ENCODE data around the gene STARD3NL.
A peak's percentile ranks its signal among the peaks of the same experiment; 100 is the strongest.

STARD3NL gene

GRCh38 chr7:38215115-38215514 lies 37.1 kb downstream of the STARD3NL start:
- H3K4me3 ChIP-seq (ENCODE audit: low read depth, low read length) = no peak overlapping the region
- TF ChIP-seq CTCF (IDR thresholded peaks at IDR 0.05; ENCODE audit: low read depth, low read length) = no peak
- DNase-seq (ENCODE audit: low read depth, low spot score) = peak; percentile 33
- in situ Hi-C loops (cut with HindIII; ENCODE audit: low sequenced_read_pairs) = loop anchor here (25.0 kb wide), 1 partner anchor 303 kb away; the partner anchor contains the start of genes EPDR1 and SFRP4

GRCh38 chr7:38215735-38216670 lies 38.0 kb downstream of the STARD3NL start:
- in situ Hi-C loops (cut with HindIII; ENCODE audit: low sequenced_read_pairs) = loop anchor here (25.0 kb wide), 1 partner anchor 304 kb away; the partner anchor contains the start of genes EPDR1 and SFRP4
- DNase-seq (ENCODE audit: low read depth, low spot score) = peak; percentile 87
- no peak overlapping the region for H3K4me3 ChIP-seq (ENCODE audit: low read depth, low read length)
- peak; percentile 99 for TF ChIP-seq CTCF (IDR thresholded peaks at IDR 0.05; ENCODE audit: low read depth, low read length)

GRCh38 chr7:38217672-38218071 lies 39.6 kb downstream of the STARD3NL start:
- DNase-seq (ENCODE audit: low read depth, low spot score) = no peak
- in situ Hi-C loops (cut with HindIII; ENCODE audit: low sequenced_read_pairs) = loop anchor here (25.0 kb wide), 1 partner anchor 305 kb away; the partner anchor contains the start of genes EPDR1 and SFRP4
- no peak overlapping the region for H3K4me3 ChIP-seq (ENCODE audit: low read depth, low read length)
- TF ChIP-seq CTCF (IDR thresholded peaks at IDR 0.05; ENCODE audit: low read depth, low read length) = no peak

- DNase-seq (ENCODE audit: low read depth, low spot score) = no peak
- in situ Hi-C loops (cut with HindIII; ENCODE audit: low sequenced_read_pairs) = loop anchor here (25.0 kb wide), 1 partner anchor 308 kb away; the partner anchor contains the start of genes EPDR1 and SFRP4
- H3K4me3 ChIP-seq (ENCODE audit: low read depth, low read length) = no peak overlapping the region
- TF ChIP-seq CTCF (IDR thresholded peaks at IDR 0.05; ENCODE audit: low read depth, low read length) = no peak
Observed at GRCh38 chr7:38220452-38220851, 42.4 kb downstream of the STARD3NL start.

- DNase-seq (ENCODE audit: low read depth, low spot score) = peak; percentile 69
- in situ Hi-C loops (cut with HindIII; ENCODE audit: low sequenced_read_pairs) = loop anchor here (25.0 kb wide), 1 partner anchor 310 kb away; the partner anchor contains the start of genes EPDR1 and SFRP4
- peak; percentile 79 for TF ChIP-seq CTCF (IDR thresholded peaks at IDR 0.05; ENCODE audit: low read depth, low read length)
- H3K4me3 ChIP-seq (ENCODE audit: low read depth, low read length) = no peak overlapping the region
Observed at GRCh38 chr7:38222481-38223096, 44.5 kb downstream of the STARD3NL start.

- no peak for DNase-seq (ENCODE audit: low read depth, low spot score)
- no peak overlapping the region for H3K4me3 ChIP-seq (ENCODE audit: low read depth, low read length)
- in situ Hi-C loops (cut with HindIII; ENCODE audit: low sequenced_read_pairs) = loop anchor here (25.0 kb wide), 1 partner anchor 311 kb away; the partner anchor contains the start of genes EPDR1 and SFRP4
- TF ChIP-seq CTCF (IDR thresholded peaks at IDR 0.05; ENCODE audit: low read depth, low read length) = no peak
Observed at GRCh38 chr7:38223306-38223705, 45.3 kb downstream of the STARD3NL start.
